Kidney epithelial cell (primary cell): Measurements from ENCODE around the gene LGALS7. TPM values are rescaled to one million over a fixed set of nuclear protein-coding genes. Genes with fewer than 3 reads are reported as not detected.

Experiments used
- DNase-seq: peaks from one replicate; pipeline ENCODE4 v3.0.0-alpha.2; 2010; ENCODE audit warnings: low read depth
- H3K27me3 ChIP-seq: 2 replicates; pipeline ENCODE4 v1.6.0; 2011; ENCODE audit warnings: low read length; ENCODE audit not compliant: control insufficient read depth, insufficient read depth
- H3K36me3 ChIP-seq: 2 replicates; pipeline ENCODE4 v1.5.1; 2011; ENCODE audit warnings: low read length; ENCODE audit not compliant: control insufficient read depth, insufficient read depth
- H3K4me3 ChIP-seq: 2 replicates; pipeline ENCODE4 v1.5.1; 2011; ENCODE audit warnings: low read depth, mild to moderate bottlenecking, control low read depth, low read length
- CTCF ChIP-seq: IDR thresholded peaks from 2 replicates; pipeline ENCODE4 v1.5.1; 2011; ENCODE audit warnings: mild to moderate bottlenecking, moderate library complexity, low read length, control low read depth, inconsistent platforms; ENCODE audit not compliant: insufficient read depth, poor library complexity, severe bottlenecking
- total RNA-seq: library from RNA; depleted of rRNA; stranded (reverse); fragments of >200 nt; gene quantifications from 2 replicates; pipeline ENCODE4 v1.2.3, GENCODE V29; 2015

LGALS7 gene
- total RNA-seq, 1 donor from 2014 or later, result not detected

GRCh38 chr19:38744874-38745273 lies 28.4 kb downstream of the LGALS7 start:
- DNase-seq, result no peak

GRCh38 chr19:38744298-38744681 lies 29.0 kb downstream of the LGALS7 start, which contains the start of gene CAPN12:
Gene CAPN12 (minus strand): TSS chr19:38744474. CDS start chr19:38744165, 309 bp downstream.
- H3K27me3 ChIP-seq, result no peaks in the 10 kb centered on the region
- TF ChIP-seq CTCF, result no peak
- no peaks in the 10 kb centered on the region for H3K36me3 ChIP-seq
- H3K4me3 ChIP-seq, result no peak within 1 kb of the TSS
- DNase-seq, result no peak

More at GRCh38 chr19:38744874-38745273, 28.4 kb downstream of the LGALS7 start:
- H3K4me3 ChIP-seq, result no peak overlapping the region
- no peaks in the 10 kb centered on the region for H3K27me3 ChIP-seq
- no peak for TF ChIP-seq CTCF
- H3K36me3 ChIP-seq, result no peaks in the 10 kb centered on the region

- Histone ChIP-seq H3K27me3 (no peaks in the 10 kb centered on the region), H3K36me3 (no peaks in the 10 kb centered on the region), H3K4me3 (no peak overlapping the region)
- no peak for TF ChIP-seq CTCF
- no peak for DNase-seq
Measured at GRCh38 chr19:38743394-38744297, 29.7 kb downstream of the LGALS7 start.

- H3K4me3 ChIP-seq, result no peak overlapping the region
- no peak for TF ChIP-seq CTCF
- no peaks in the 10 kb centered on the region for H3K36me3 ChIP-seq
- no peaks in the 10 kb centered on the region for H3K27me3 ChIP-seq
- no peak for DNase-seq
Measured at GRCh38 chr19:38742906-38743305, 30.4 kb downstream of the LGALS7 start.

- no peaks in the 10 kb centered on the region for H3K36me3 ChIP-seq
- H3K27me3 ChIP-seq, result no peaks in the 10 kb centered on the region
- TF ChIP-seq CTCF, result no peak
- H3K4me3 ChIP-seq, result no peak overlapping the region
- no peak for DNase-seq
Measured at GRCh38 chr19:38742296-38742695, 31.0 kb downstream of the LGALS7 start.

GRCh38 chr19:38741670-38742069 lies 31.6 kb downstream of the LGALS7 start:
- no peak for TF ChIP-seq CTCF
- no peaks in the 10 kb centered on the region for H3K36me3 ChIP-seq
- H3K4me3 ChIP-seq, result no peak overlapping the region
- DNase-seq, result no peak
- H3K27me3 ChIP-seq, result no peaks in the 10 kb centered on the region
